HG03439 (cell line): Measurements from ENCODE around the gene ARHGEF11.
"Not testable (repeated sequence)": the region's sequence is repeated elsewhere in the genome, so short reads cannot be mapped to it uniquely, and the experiment has no call there.

Experiments
- ATAC-seq: cut with Tn5 transposase; IDR thresholded peaks from one replicate; pipeline ENCODE4 v1.9.1; 2021; ENCODE audit warnings: mild to moderate bottlenecking, moderate library complexity; ENCODE audit not compliant: unreplicated experiment

ARHGEF11 gene, protein sequence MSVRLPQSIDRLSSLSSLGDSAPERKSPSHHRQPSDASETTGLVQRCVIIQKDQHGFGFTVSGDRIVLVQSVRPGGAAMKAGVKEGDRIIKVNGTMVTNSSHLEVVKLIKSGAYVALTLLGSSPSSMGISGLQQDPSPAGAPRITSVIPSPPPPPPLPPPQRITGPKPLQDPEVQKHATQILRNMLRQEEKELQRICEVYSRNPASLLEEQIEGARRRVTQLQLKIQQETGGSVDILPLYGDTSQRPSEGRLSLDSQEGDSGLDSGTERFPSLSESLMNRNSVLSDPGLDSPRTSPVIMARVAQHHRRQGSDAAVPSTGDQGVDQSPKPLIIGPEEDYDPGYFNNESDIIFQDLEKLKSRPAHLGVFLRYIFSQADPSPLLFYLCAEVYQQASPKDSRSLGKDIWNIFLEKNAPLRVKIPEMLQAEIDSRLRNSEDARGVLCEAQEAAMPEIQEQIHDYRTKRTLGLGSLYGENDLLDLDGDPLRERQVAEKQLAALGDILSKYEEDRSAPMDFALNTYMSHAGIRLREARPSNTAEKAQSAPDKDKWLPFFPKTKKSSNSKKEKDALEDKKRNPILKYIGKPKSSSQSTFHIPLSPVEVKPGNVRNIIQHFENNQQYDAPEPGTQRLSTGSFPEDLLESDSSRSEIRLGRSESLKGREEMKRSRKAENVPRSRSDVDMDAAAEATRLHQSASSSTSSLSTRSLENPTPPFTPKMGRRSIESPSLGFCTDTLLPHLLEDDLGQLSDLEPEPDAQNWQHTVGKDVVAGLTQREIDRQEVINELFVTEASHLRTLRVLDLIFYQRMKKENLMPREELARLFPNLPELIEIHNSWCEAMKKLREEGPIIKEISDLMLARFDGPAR (N-terminal part only)

DNA sequence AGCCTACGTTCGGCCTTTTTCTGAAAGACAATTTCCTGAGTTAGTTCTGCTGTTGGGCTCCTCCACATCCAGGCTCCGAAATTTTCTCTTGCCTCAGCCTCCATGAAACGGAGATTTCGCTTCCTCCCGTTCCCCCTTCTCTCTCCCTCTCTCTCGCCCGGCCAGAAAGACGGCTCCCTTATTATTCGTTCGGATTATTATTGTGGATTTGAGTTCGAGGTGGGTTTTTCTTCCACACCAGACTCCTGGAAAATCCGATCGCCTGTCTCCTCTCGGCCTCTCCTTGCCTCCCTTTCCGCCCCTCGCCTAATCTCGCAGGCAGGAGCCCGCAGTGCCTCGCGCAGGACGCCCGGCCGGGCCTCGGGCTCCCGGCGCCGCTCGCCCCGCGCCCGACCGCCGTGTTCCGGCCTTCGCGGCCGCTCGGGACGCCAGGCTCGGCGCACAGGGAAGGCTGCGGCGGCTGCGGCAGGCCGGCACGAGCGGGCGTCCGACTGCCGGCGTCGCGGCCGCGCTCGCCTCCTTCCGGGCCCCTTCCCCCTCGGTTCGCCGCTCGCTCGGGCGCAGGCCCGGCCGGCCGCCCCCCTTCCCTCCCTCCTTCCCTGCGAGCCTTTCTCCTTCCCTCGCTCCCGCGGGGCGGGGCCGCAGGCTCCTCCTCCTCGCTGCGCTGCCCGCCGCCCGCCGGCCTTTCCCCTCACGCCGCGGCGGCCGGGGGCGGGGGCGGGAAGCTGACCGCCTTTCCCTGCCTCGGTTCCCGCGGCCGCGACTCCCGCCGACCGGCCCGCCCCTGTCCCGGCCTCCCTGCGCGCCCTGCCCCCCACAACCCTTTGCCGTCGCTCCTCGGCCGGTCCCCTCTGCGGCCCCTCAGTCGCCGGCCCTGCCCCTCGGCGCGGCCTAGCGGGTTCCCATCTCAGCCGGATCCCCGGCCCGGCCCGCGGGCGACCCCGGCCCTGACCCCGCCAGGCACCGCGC, at the start of gene ARHGEF11:
TSS of gene ARHGEF11 (minus strand) at position 493 of the 969 bp plus-strand sequence. CDS start 1,412 bp downstream, outside the sequence.
- peak; percentile 77 for ATAC-seq

DNA sequence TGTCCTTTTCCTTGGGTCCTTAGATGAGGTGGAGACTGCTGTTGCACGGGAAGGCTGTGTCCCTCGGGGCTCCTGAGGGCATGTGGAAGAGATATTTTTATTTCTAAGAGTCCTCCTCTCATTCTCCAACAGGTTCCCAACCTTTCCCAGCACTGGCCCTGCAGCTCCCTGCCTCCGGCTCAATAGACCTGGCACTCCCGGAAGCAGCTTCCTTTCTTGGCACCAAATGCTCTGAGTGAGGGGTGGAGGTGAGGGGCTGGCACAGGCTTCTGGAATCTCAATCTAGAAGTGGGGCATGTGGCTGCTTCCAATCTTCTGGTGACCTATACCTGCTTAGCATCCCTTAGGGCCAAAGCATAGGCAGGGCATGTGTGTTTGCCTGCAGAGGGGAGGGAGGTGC, 49.5 kb upstream of the ARHGEF11 start:
- ATAC-seq: no peak

GRCh38 chr1:157092831-157093230, 47.3 kb upstream of the ARHGEF11 start:
- no peak for ATAC-seq

GRCh38 chr1:157091668-157092273, 46.2 kb upstream of the ARHGEF11 start:
- ATAC-seq: no peak

GRCh38 chr1:157091186-157091585, 45.6 kb upstream of the ARHGEF11 start:
- ATAC-seq: no peak

GRCh38 chr1:157090771-157091170, 45.2 kb upstream of the ARHGEF11 start:
- ATAC-seq: no peak

DNA sequence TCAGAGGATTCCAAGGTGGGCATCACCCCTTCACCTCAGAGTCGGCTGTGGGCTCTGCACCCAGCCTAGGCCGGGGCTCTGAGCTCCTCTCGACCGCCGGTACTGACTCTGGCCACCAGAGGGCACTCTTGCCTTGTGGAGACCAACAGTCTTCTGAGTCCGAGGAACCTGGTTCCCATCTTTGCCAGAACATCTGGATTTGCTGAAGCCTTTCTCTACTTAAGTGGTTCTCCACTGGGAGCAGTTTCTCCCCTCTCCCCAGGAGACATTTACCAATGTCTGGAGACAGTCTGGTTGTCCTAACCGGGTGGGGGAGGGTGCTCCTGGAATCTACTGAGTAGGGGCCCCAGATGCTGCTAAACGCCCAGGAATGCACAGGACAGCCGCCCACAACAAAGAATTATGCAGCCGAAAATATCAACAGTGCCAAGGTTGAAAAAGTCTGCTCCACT, 44.7 kb upstream of the ARHGEF11 start:
- ATAC-seq: no peak

GRCh38 chr1:157089789-157090188, 44.2 kb upstream of the ARHGEF11 start:
- ATAC-seq: no peak

DNA sequence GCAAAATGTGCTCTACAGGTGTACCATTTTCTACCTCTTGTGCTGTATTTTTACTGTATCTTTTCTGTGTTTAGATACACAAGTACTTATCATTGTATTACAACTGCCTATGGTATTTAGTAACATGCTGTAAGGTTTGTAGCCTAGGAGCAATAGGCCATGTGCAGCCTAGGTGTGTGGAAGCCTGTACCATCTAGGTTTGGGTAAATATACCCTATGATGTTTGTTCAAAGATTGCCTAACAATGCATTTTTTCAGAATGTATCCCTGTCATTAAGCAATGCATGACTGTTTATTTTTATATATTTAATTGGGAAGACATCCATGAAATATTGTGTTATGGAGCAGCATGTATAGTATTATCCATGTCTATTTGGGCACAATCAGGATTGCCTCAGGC, 43.1 kb upstream of the ARHGEF11 start:
- ATAC-seq: no peak

GRCh38 chr1:157087030-157087429, 41.5 kb upstream of the ARHGEF11 start:
- ATAC-seq: no peak

- no peak for ATAC-seq
These were observed 40.8 kb upstream of the ARHGEF11 start for GRCh38 chr1:157086299-157086698.

DNA sequence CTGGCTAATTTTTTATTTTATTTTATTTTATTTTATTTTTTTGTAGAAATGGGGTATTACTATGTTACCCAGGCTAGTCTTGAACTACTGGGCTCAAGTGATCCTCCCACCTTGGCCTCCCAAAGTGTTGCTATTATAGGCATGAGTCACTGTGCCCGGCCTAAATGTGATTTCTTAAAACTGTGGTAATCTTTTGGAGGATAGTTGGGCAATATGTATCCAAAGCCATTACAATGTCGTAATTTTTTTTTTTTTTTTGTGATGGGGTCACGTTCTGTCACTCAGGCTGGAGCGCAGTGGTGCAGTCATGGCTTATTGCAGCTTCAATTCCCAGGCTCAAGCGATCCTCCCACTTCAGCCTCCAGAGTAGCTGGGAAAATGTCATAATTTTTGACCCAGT, 39.9 kb upstream of the ARHGEF11 start:
- ATAC-seq: no peak

DNA sequence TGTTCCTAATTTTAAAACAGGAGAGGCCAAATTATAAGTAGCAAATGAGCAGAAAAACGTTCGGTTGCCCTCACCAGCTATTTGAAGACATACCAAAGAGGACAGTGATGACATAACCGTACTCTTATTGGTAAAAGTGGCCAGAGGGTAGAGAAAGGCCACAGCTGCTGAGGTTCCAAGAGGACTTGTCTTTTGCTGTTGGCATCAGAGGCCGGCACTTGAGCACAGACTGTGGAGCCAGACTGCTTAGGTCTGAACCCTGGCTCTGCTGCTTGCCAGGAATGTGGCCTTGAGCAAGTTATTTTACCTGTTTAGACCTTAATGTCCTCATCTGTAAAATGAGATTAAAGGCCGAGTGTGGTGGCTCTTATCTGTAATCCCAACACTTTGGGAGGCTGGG, 39.2 kb upstream of the ARHGEF11 start:
- no peak for ATAC-seq

DNA sequence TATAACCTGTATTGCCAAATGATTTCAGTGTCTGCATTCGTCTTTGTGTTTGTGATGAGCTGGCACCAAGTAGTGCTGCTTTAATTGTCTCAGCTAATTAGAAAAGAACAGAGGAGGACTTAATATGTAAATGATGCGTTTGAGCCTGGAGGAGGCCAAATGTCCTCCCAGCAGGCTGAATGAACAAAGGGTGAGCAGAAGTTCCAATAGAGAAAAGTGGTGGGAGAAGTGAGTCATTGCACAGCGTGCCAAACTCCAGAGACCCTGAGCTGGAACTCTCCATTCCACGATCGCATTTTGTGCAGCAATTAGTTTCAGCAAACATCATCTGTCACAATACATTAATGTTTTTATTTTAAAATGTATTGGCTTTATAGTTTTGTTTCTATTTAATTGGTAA, 36.2 kb upstream of the ARHGEF11 start:
- ATAC-seq: no peak

- no peak for ATAC-seq
These were observed 35.2 kb upstream of the ARHGEF11 start for GRCh38 chr1:157080714-157081113.

DNA sequence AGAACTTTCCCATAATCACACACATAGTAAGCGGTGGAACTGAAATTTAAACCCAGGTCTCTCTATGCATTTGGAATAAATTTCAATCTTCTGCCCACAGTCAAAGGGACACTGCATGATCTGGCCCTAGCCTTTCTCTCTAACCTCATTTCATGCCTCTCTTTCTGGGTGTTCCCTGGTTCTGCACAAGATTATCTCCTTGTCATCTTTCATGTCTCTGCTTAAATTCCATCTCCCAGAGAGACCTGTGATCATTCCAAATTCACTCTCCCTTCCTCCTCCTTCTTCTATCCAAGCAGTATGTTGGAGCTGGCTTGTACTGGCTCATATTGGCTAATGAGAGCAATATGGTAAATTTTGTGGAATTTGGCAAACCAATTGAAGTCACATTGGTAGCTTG, 31.9 kb upstream of the ARHGEF11 start:
- ATAC-seq: no peak

- ATAC-seq: no peak
These were observed 28.6 kb upstream of the ARHGEF11 start for GRCh38 chr1:157073944-157074685.

GRCh38 chr1:157069601-157070000, 24.1 kb upstream of the ARHGEF11 start:
- no peak for ATAC-seq

DNA sequence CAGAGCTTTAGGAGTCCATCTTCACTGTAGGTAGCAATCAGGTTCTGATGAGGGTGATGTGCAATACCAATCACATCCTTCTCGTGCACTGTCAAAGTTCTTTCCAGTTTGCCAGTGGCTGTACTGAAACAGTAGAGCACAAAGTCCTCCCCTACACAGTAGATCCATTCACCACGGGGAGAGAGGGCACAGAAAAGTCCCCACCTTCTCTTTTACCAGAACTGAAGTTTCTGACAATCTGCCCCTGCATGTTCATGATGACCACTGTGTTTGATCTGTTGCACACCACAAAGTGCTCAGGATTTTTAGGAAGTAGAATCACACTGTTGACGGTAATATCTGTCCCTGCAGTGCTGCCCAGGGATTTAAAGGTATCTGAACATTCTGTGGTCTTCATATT, 13.7 kb upstream of the ARHGEF11 start:
- ATAC-seq: not testable (repeated sequence)

- no peak for ATAC-seq
These were observed 10.7 kb upstream of the ARHGEF11 start for GRCh38 chr1:157056269-157056668.
